RWPE2 (cell line): ENCODE results near the gene AHCYL2.

ENCODE experiments used
- ATAC-seq: fragments of 200-7000 bp; cut with Tn5 transposase; 3 replicates; pipeline ENCODE4 v1.9.1; 2021; ENCODE audit warnings: low read depth
- DNase-seq: peaks from one replicate; pipeline ENCODE4 v3.0.0-alpha.2; 2020; ENCODE audit warnings: low spot score
- H3K27ac ChIP-seq: fragments of 450-650 bp; 2 replicates; pipeline ENCODE4 v1.5.1; 2017; ENCODE audit warnings: mild to moderate bottlenecking; ENCODE audit not compliant: poor library complexity, severe bottlenecking
- H3K27me3 ChIP-seq: fragments of 250-450 bp; sonication (Bioruptor Pico); 2 replicates; pipeline ENCODE4 v1.5.1; 2021; ENCODE audit warnings: mild to moderate bottlenecking, moderate library complexity; ENCODE audit not compliant: insufficient read depth, poor library complexity, severe bottlenecking
- H3K36me3 ChIP-seq: fragments of 250-450 bp; sonication (Bioruptor Pico); 2 replicates; pipeline ENCODE4 v1.5.1; 2020; ENCODE audit warnings: low read depth, mild to moderate bottlenecking, moderate library complexity
- H3K4me1 ChIP-seq: fragments of 250-450 bp; sonication (Bioruptor Pico); 2 replicates; pipeline ENCODE4 v1.5.1; 2021; ENCODE audit warnings: mild to moderate bottlenecking, moderate library complexity; ENCODE audit not compliant: insufficient read depth, poor library complexity, severe bottlenecking
- H3K4me3 ChIP-seq: fragments of 250-450 bp; sonication (Bioruptor Pico); 2 replicates; pipeline ENCODE4 v1.5.1; 2021; ENCODE audit warnings: mild to moderate bottlenecking, moderate library complexity; ENCODE audit not compliant: severe bottlenecking
- H3K9me3 ChIP-seq: fragments of 250-450 bp; sonication (Bioruptor Pico); 2 replicates; pipeline ENCODE4 v1.5.1; 2021; ENCODE audit warnings: mild to moderate bottlenecking, moderate library complexity; ENCODE audit not compliant: severe bottlenecking
- TF ChIP-seq, protein P1 (sequence below): fragments of 450-650 bp; IDR thresholded peaks from one replicate; pipeline ENCODE4 v1.5.1; 2017; ENCODE audit warnings: mild to moderate bottlenecking, moderate library complexity; ENCODE audit not compliant: poor library complexity, severe bottlenecking

The AHCYL2 gene

GRCh38 chr7:129458171-129458570, 233.3 kb downstream of the AHCYL2 start:
- no peaks in the 10 kb centered on the region for H3K27me3 ChIP-seq
- ATAC-seq (no peak), DNase-seq (no peak)
- H3K9me3 ChIP-seq = no peaks in the 10 kb centered on the region
- no peak overlapping the region for H3K27ac ChIP-seq
- H3K4me1 ChIP-seq = peaks cover 11% of the 10 kb centered on the region
- TF ChIP-seq, protein P1, sequence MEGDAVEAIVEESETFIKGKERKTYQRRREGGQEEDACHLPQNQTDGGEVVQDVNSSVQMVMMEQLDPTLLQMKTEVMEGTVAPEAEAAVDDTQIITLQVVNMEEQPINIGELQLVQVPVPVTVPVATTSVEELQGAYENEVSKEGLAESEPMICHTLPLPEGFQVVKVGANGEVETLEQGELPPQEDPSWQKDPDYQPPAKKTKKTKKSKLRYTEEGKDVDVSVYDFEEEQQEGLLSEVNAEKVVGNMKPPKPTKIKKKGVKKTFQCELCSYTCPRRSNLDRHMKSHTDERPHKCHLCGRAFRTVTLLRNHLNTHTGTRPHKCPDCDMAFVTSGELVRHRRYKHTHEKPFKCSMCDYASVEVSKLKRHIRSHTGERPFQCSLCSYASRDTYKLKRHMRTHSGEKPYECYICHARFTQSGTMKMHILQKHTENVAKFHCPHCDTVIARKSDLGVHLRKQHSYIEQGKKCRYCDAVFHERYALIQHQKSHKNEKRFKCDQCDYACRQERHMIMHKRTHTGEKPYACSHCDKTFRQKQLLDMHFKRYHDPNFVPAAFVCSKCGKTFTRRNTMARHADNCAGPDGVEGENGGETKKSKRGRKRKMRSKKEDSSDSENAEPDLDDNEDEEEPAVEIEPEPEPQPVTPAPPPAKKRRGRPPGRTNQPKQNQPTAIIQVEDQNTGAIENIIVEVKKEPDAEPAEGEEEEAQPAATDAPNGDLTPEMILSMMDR = no peak
- peaks cover 59% of the 10 kb centered on the region for H3K36me3 ChIP-seq
- H3K4me3 ChIP-seq = no peak overlapping the region

- no peak for DNase-seq
- ATAC-seq = no peak
- H3K27ac ChIP-seq = no peak overlapping the region
- peaks cover 54% of the 10 kb centered on the region for H3K36me3 ChIP-seq
- no peaks in the 10 kb centered on the region for H3K9me3 ChIP-seq
- H3K27me3 ChIP-seq = no peaks in the 10 kb centered on the region
- no peaks in the 10 kb centered on the region for H3K4me1 ChIP-seq
- TF ChIP-seq, protein P1 = no peak
- H3K4me3 ChIP-seq = no peak overlapping the region
These were observed 237.0 kb downstream of the AHCYL2 start for GRCh38 chr7:129461809-129462208.

GRCh38 chr7:129462420-129462819, 237.6 kb downstream of the AHCYL2 start:
- no peak for ATAC-seq
- no peak for DNase-seq
- Histone ChIP-seq H3K9me3 (no peaks in the 10 kb centered on the region), H3K27ac (no peak overlapping the region), H3K4me1 (no peaks in the 10 kb centered on the region), H3K4me3 (no peak overlapping the region), H3K27me3 (no peaks in the 10 kb centered on the region), H3K36me3 (peaks cover 54% of the 10 kb centered on the region)
- TF ChIP-seq, protein P1 = no peak

- Histone ChIP-seq H3K4me3 (no peak overlapping the region), H3K4me1 (no peaks in the 10 kb centered on the region), H3K27ac (no peak overlapping the region), H3K9me3 (no peaks in the 10 kb centered on the region), H3K27me3 (no peaks in the 10 kb centered on the region), H3K36me3 (peaks cover 42% of the 10 kb centered on the region)
- DNase-seq = no peak
- TF ChIP-seq, protein P1 = no peak
- ATAC-seq = no peak
These were observed 239.4 kb downstream of the AHCYL2 start for GRCh38 chr7:129464194-129464593.

DNA sequence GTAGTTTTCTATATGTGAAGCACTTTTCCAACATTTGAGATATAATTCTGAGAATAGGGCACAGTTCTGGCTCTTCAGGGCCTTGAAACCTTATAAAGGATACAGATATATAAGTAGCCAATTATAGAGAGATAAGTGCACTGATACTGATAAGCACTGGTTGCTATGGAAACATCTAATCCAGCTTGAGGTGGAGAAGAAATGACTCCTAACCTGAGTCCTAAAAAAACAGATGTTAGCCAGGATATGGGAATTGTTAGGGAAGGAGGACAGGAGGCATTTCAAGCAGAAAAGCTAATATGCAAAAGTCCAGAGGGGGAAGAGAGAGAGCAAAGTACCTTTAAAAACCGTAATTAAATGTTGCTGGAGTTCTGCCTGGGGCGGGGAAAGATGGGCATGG, 240.2 kb downstream of the AHCYL2 start:
- Histone ChIP-seq H3K27me3 (no peaks in the 10 kb centered on the region), H3K27ac (no peak overlapping the region), H3K4me3 (no peak overlapping the region), H3K9me3 (no peaks in the 10 kb centered on the region), H3K4me1 (no peaks in the 10 kb centered on the region), H3K36me3 (peaks cover 33% of the 10 kb centered on the region)
- TF ChIP-seq, protein P1 = no peak
- ATAC-seq (no peak), DNase-seq (no peak)
